ENCODE measurements around the gene UFL1.

The UFL1 gene

DNA sequence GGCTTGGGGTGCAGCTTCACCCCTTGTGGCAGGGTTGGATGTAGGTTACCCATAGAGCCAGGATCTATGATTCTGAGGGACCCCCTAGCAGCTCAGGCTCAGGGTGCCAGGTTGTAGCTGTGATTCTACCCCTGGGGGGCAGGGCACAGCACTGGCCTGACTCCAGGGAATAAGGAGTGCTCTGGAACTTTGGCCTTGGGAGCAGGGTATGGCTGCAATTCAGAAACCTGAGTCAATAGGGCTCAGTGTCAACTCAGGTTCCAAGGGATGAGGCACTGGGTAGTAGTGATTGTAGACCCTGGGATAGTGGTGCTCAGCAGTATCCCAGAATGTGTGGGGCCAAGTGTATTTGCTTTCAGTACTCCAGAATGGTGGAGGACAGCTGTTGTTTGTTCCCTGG lies 49.9 kb downstream of the UFL1 start:
- Histone ChIP-seq H3K9me3 (ENCODE audit: control insufficient read depth, insufficient read depth, low read length) (peaks cover 21% of the 10 kb centered on the region), H3K4me1 (ENCODE audit: control insufficient read depth, insufficient read depth, low read length) (peaks cover 26% of the 10 kb centered on the region), H3K36me3 (ENCODE audit: control insufficient read depth, insufficient read depth, low read length) (no peaks in the 10 kb centered on the region), H3K4me3 (ENCODE audit: low read depth, low read length) (no peak overlapping the region), H3K27ac (ENCODE audit: low read depth, low read length) (no peak overlapping the region), H3K9ac (ENCODE audit: low read depth, low read length) (no peak overlapping the region), H3K27me3 (ENCODE audit: control insufficient read depth, insufficient read depth, low read length) (no peaks in the 10 kb centered on the region)

DNA sequence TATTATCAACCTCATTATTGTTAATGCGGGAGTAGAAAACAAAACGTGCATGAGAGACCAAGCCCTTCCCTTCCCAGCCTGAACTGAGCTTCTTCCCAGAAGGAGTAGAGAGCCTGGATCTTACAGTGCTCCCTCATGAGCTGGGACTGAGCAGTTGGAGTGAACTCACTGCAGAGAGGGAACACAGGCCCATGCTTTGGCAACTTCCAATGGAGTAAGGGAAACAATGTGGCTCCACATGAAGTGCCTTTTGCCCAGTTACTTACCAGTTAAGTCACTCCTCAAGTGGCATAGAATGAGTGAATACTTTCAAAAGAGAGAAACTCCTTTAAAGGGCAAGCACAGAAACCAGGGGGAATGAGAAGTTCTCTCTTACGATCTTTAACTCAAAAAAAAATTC lies 53.8 kb downstream of the UFL1 start:
- H3K36me3 ChIP-seq (ENCODE audit: control insufficient read depth, insufficient read depth, low read length): no peaks in the 10 kb centered on the region
- H3K9me3 ChIP-seq (ENCODE audit: control insufficient read depth, insufficient read depth, low read length): peaks cover 8% of the 10 kb centered on the region; the same call in 1 of the 2 replicates
- H3K27me3 ChIP-seq (ENCODE audit: control insufficient read depth, insufficient read depth, low read length): no peaks in the 10 kb centered on the region
- H3K27ac ChIP-seq (ENCODE audit: low read depth, low read length): no peak overlapping the region
- H3K4me1 ChIP-seq (ENCODE audit: control insufficient read depth, insufficient read depth, low read length): no peaks in the 10 kb centered on the region
- no peak overlapping the region for H3K9ac ChIP-seq (ENCODE audit: low read depth, low read length)
- H3K4me3 ChIP-seq (ENCODE audit: low read depth, low read length): no peak overlapping the region

DNA sequence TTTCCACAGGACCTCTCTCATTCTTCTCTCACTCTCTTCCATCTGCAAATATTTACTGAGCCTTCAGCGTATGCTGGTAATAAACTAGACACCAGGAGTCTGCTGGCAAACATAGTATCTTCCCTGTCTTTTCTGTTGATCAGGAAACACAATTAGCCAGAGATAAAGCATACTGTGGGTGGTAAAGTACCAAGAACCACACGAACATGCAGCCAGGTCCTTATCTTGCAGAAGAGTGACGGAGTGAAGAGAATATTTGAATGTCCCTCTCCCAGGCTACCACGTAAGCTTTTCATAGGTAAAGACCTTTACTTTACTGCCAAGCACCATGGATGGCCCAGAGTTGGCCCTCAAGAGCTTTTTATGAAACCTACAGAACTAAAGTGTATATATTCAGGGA lies 54.6 kb downstream of the UFL1 start:
- Histone ChIP-seq H3K4me1 (ENCODE audit: control insufficient read depth, insufficient read depth, low read length) (no peaks in the 10 kb centered on the region), H3K27me3 (ENCODE audit: control insufficient read depth, insufficient read depth, low read length) (no peaks in the 10 kb centered on the region), H3K27ac (ENCODE audit: low read depth, low read length) (no peak overlapping the region), H3K4me3 (ENCODE audit: low read depth, low read length) (no peak overlapping the region), H3K9ac (ENCODE audit: low read depth, low read length) (no peak overlapping the region), H3K36me3 (ENCODE audit: control insufficient read depth, insufficient read depth, low read length) (no peaks in the 10 kb centered on the region), H3K9me3 (ENCODE audit: control insufficient read depth, insufficient read depth, low read length) (no peaks in the 10 kb centered on the region)

DNA sequence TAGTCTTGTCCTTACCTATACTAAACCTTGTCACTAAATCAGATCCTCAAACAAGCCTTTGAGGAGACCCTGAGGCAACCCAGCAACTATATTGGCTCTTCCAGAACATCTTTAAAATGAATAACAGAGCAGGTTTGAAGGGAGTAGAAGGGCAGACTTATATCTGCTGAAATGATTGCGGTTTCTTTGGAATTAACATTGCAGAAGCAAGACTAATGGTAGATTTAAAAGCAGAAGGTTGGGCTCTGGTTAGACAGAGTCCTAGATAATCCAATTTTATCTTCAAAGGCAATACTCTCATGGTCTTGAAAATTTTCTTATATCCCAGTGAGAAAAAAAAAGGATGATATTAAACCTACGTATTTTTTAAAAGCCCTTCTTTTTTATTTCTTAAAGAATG lies 60.4 kb downstream of the UFL1 start:
- no peak overlapping the region for H3K9ac ChIP-seq (ENCODE audit: low read depth, low read length)
- H3K4me1 ChIP-seq (ENCODE audit: control insufficient read depth, insufficient read depth, low read length): no peaks in the 10 kb centered on the region
- H3K4me3 ChIP-seq (ENCODE audit: low read depth, low read length): no peak overlapping the region

DNA sequence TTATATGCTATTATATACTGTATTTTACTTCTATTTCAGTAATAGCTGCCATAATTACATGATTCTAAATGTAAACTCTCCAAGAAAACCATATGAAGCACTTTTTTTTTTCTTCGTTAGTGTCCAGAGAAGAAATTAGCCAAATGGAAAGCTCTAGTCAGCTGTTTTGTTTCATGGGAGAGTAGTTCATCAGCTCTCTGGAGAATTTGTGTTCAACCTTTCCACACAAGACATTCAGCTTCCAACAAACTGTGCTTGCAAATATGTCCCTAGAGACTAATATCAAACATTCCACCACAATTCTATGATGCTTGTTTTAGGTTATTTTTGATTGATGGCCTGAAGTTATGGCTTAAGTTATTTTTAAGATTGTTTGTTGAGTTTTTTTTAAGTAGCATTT lies 60.8 kb downstream of the UFL1 start:
- Histone ChIP-seq H3K9me3 (ENCODE audit: control insufficient read depth, insufficient read depth, low read length) (no peaks in the 10 kb centered on the region), H3K4me3 (ENCODE audit: low read depth, low read length) (no peak overlapping the region), H3K9ac (ENCODE audit: low read depth, low read length) (no peak overlapping the region), H3K27me3 (ENCODE audit: control insufficient read depth, insufficient read depth, low read length) (no peaks in the 10 kb centered on the region), H3K36me3 (ENCODE audit: control insufficient read depth, insufficient read depth, low read length) (no peaks in the 10 kb centered on the region), H3K4me1 (ENCODE audit: control insufficient read depth, insufficient read depth, low read length) (no peaks in the 10 kb centered on the region), H3K27ac (ENCODE audit: low read depth, low read length) (no peak overlapping the region)

More for the DNA sequence above, 60.4 kb downstream of the UFL1 start:
- Histone ChIP-seq H3K27ac (ENCODE audit: low read depth, low read length) (no peak overlapping the region), H3K36me3 (ENCODE audit: control insufficient read depth, insufficient read depth, low read length) (no peaks in the 10 kb centered on the region), H3K9me3 (ENCODE audit: control insufficient read depth, insufficient read depth, low read length) (no peaks in the 10 kb centered on the region), H3K27me3 (ENCODE audit: control insufficient read depth, insufficient read depth, low read length) (no peaks in the 10 kb centered on the region)

DNA sequence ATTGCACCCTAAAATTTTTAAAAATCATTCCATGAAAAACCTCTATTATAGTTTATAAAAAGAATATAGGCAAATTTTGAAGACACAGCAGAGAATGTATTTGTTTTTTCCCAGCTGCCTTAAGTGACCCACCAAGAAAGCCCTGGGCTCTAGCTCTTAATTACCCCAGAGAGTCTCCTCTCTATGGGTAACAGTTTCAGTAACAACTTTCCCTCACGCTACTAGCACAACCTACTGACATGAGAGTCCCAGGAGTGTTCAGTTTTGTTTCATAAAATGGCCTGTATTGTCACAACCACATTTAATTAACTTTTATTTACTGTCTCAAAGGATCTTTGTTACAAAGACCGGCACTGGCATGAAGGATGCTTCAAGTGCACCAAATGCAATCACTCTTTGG lies 82.8 kb downstream of the UFL1 start:
- Histone ChIP-seq H3K36me3 (ENCODE audit: control insufficient read depth, insufficient read depth, low read length) (no peaks in the 10 kb centered on the region), H3K9me3 (ENCODE audit: control insufficient read depth, insufficient read depth, low read length) (no peaks in the 10 kb centered on the region)

More for the DNA sequence above, 82.8 kb downstream of the UFL1 start:
- Histone ChIP-seq H3K9ac (ENCODE audit: low read depth, low read length) (no peak overlapping the region), H3K4me3 (ENCODE audit: low read depth, low read length) (no peak overlapping the region), H3K27ac (ENCODE audit: low read depth, low read length) (no peak overlapping the region), H3K4me1 (ENCODE audit: control insufficient read depth, insufficient read depth, low read length) (0 out of 2 replicates have a peak, but pooled peaks cover 4% of the 10 kb centered on the region), H3K27me3 (ENCODE audit: control insufficient read depth, insufficient read depth, low read length) (no peaks in the 10 kb centered on the region)
